Diencephalon (tissue), 1 donor: ENCODE results near the gene TMEM156. TPM values are rescaled to one million over a fixed set of nuclear protein-coding genes. Genes with fewer than 3 reads are reported as not detected.

Experiments
- total RNA-seq: library from RNA; depleted of rRNA; stranded (reverse); fragments of >200 nt; gene quantifications from one replicate; pipeline ENCODE4 v1.2.3, GENCODE V29; 2014

The TMEM156 gene
- 0.46 TPM for total RNA-seq

DNA sequence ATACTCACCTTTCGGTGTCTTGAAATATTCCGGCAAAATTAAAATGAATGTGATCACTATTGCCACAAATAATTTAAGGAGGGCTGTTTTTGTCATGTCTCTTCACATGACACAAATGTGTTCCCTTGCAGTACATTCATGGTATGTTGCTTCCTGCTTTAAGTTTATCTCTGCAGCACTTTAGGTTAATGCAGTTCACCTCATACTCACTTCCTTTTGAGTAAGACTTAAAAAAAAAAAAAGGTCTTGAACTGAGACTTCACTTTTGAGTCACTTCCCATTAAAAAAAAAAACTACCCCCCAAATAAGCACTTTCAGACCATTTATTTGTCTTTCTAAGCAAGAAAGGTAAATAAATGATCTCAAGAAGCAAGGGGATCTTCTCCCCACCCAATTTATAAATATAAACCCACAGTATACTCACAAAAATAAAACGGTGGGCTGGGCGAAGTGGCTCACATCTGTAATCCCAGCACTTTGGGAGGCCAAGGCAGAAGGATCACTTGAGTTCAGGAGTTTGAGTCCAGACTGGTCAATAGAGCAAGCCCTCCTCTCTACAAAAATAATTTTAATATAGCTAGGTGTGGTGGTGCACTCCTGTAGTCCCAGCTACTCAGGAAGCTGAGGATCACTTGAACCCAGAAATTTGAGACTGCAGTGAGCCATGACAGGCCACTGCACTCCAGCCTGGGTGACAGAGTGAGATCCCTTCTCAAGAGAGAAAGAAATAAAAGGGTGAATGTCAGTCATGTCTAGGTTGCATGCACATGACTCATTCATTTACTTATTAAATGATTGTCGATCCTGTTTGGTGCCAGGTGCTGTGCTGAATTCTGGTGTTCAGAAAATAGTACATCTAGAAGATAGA is at the start of gene TMEM156:
TMEM156 (minus strand) TSS at position 192 of the 868 bp plus-strand sequence; CDS start at position 96, 96 bp downstream.

DNA sequence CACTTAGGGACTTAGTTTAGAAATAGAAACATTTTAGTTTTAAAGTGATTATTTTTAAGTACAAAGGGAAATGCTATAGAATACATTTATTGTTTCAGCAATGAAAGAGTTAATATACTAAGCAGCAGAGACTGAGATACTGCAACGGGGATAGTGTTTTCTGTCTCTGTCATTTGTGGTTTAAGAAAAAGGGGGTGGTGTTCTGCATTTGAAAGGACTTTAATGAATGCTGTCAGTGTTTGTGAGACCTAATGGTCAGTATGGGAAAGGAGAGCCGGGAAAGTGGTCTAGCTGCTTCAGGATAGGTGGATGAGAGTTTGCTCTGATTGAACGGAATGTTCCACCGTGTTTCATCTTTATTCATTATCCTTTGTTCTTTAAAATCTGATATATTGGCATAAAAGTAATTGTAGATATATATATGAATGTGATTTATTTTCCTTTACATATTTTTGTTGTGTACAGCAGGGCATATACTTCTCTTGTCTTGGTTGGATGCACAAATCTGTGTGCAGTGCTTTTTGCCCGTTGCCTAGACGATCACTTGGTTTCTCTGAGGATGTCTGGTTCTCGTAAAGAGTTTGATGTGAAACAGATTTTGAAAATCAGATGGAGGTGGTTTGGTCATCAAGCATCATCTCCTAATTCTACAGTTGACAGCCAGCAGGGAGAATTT is 30.0 kb upstream of the TMEM156 start, which contains the start of gene KLHL5:
KLHL5 (plus strand) TSS at position 139 of the 676 bp plus-strand sequence; CDS start at position 560, 421 bp downstream.

Other genes with a start within 250 kb of the TMEM156 start
- gene TLR10, start 249.4 kb downstream of the TMEM156 start, total RNA-seq: 4.2 TPM
- gene TLR1, start 227.6 kb downstream of the TMEM156 start, total RNA-seq: 8.3 TPM
- 4.6 TPM for gene TLR6, start 175.6 kb downstream of the TMEM156 start, total RNA-seq
- 18.5 TPM for gene FAM114A1, start 164.6 kb downstream of the TMEM156 start, total RNA-seq
- gene KLHL5, start 29.8 kb upstream of the TMEM156 start, total RNA-seq: 134 TPM
- gene WDR19, start 150.1 kb upstream of the TMEM156 start, total RNA-seq: 44.8 TPM